ENCODE data around the gene PKLR. TPM values are rescaled to one million over a fixed set of nuclear protein-coding genes. Genes with fewer than 3 reads are reported as not detected.
A peak's percentile ranks its signal among the peaks of the same experiment; 100 is the strongest.

PKLR gene
- total RNA-seq, 1 experiment from 2014 or later, result not detected

- Histone ChIP-seq H3K27ac (ENCODE audit: insufficient read length, low read depth, low read length) (no peak within 1 kb of the TSS), H3K79me2 (ENCODE audit: insufficient read depth, low read length) (no peaks in the 10 kb centered on the region), H3K4ac (ENCODE audit: low read depth, low read length) (no peak within 1 kb of the TSS), H2BK120ac (ENCODE audit: low read depth, low read length, poor library complexity, severe bottlenecking) (no peak within 1 kb of the TSS), H2BK15ac (ENCODE audit: low read depth, low read length) (no peak within 1 kb of the TSS; the same call in 1 of the 2 replicates), H3K4me1 (ENCODE audit: insufficient read depth, low read length) (peaks cover 4% of the 10 kb centered on the region; the same call in 1 of the 2 replicates), H3K79me1 (ENCODE audit: insufficient read depth, low read depth, low read length, poor library complexity, severe bottlenecking) (no peaks in the 10 kb centered on the region), H2BK5ac (ENCODE audit: insufficient read length, low read length) (no peak within 1 kb of the TSS), H3K23me2 (ENCODE audit: insufficient read length, low read depth, low read length, poor library complexity, severe bottlenecking) (peaks cover 14% of the 10 kb centered on the region), H3K56ac (ENCODE audit: insufficient read length, low read depth, low read length) (no peak within 1 kb of the TSS), H3K9ac (ENCODE audit: extremely low read depth, insufficient read length, low read length) (peak within 1 kb of the TSS; percentile 26), H3T11ph (ENCODE audit: low read length) (no peak within 1 kb of the TSS), H3K27me3 (ENCODE audit: insufficient read depth, low read length) (no peaks in the 10 kb centered on the region), H3K9me3 (ENCODE audit: control insufficient read depth, low read depth, low read length) (no peaks in the 10 kb centered on the region), H4K5ac (ENCODE audit: insufficient read length, low read depth, low read length) (no peak within 1 kb of the TSS), H2AK5ac (ENCODE audit: insufficient read length, low read length) (no peak within 1 kb of the TSS), H3K18ac (ENCODE audit: insufficient read length, low read depth, low read length) (no peak within 1 kb of the TSS), H3K14ac (ENCODE audit: insufficient read depth, low read length) (peak within 1 kb of the TSS; percentile 55; the same call in 1 of the 2 replicates), H3K23ac (ENCODE audit: insufficient read length, low read depth, low read length) (no peak within 1 kb of the TSS), H2BK20ac (ENCODE audit: low read depth, low read length, poor library complexity, severe bottlenecking) (no peak within 1 kb of the TSS), H4K91ac (ENCODE audit: insufficient read length, low read depth, low read length) (no peak within 1 kb of the TSS), H4K8ac (replicated peaks; ENCODE audit: insufficient read length, low read depth, low read length) (no peak within 1 kb of the TSS), H4K20me1 (ENCODE audit: control insufficient read depth, insufficient read depth, insufficient read length) (no peaks in the 10 kb centered on the region), H3K4me2 (ENCODE audit: insufficient read depth, insufficient read length, low read length) (peak within 1 kb of the TSS; percentile 67), H2BK12ac (ENCODE audit: insufficient read length, low read depth, low read length) (no peak within 1 kb of the TSS), H2AFZ (ENCODE audit: low read length) (no peak within 1 kb of the TSS)
- Mint-ChIP-seq H3K4me1 (peaks cover 29 to 30% of the 10 kb centered on the region in 2 experiments), H3K4me3 (peak within 1 kb of the TSS; percentile 73 to 88), H3K27ac (peak within 1 kb of the TSS in 2 of 3 experiments; percentile 70 to 90), H3K27me3 (ENCODE audit: low read depth) (no peaks in the 10 kb centered on the region; the same call in 1 of the 2 replicates), H3K9me3 (no peaks in the 10 kb centered on the region), H3K36me3 (ENCODE audit: insufficient read depth in 1 of 3, low read depth in 3 of 3) (peaks cover 11 to 36% (median 31%) of the 10 kb centered on the region in 3 experiments; a peak in 6 of 7 replicates)
- TF ChIP-seq CTCF (conservative IDR thresholded peaks at IDR 0.05), result peak; percentile 32; the same call in 1 of the 3 replicates
- no CpG with 5 or more reads among the region's 54 CpGs for WGBS (ENCODE audit: extremely low coverage, insufficient read length, low lambda C conversion rate)
- peak; percentile 94 for DNase-seq
Measured at GRCh38 chr1:155255243-155256007, 45.8 kb downstream of the PKLR start, which contains the start of gene ENTREP3. Gene ENTREP3, minus strand, starts transcription at chr1:155255483. Its CDS starts 606 bp downstream, at chr1:155254877.
